ENCODE data around the gene ZNF217. TPM values are rescaled to one million over a fixed set of nuclear protein-coding genes. Genes with fewer than 3 reads are reported as not detected.
"Not testable (repeated sequence)": the region's sequence is repeated elsewhere in the genome, so short reads cannot be mapped to it uniquely, and the experiment has no call there.

Gene ZNF217
- total RNA-seq, 1 donor from 2014 or later = 44.8 TPM

GRCh38 chr20:53599044-53599362, 5.4 kb upstream of the ZNF217 start:
- no peak for ATAC-seq
- H3K36me3 ChIP-seq = no peaks in the 10 kb centered on the region
- H3K27me3 ChIP-seq (ENCODE audit: low read depth) = no peaks in the 10 kb centered on the region
- no peak for TF ChIP-seq CTCF (IDR thresholded peaks at IDR 0.05)
- DNase-seq = no peak
- H3K4me1 ChIP-seq = peaks cover 14% of the 10 kb centered on the region
- peak overlapping the region; percentile 11 for H3K27ac ChIP-seq
- no peak overlapping the region for H3K4me3 ChIP-seq
- no peaks in the 10 kb centered on the region for H3K9me3 ChIP-seq
- intact Hi-C loops (cut with DNase I) = no loop called here

- no peak overlapping the region for H3K4me3 ChIP-seq
- no peaks in the 10 kb centered on the region for H3K9me3 ChIP-seq
- no peaks in the 10 kb centered on the region for H3K27me3 ChIP-seq (ENCODE audit: low read depth)
- TF ChIP-seq CTCF (IDR thresholded peaks at IDR 0.05) = no peak
- ATAC-seq = no peak
- intact Hi-C loops (cut with DNase I) = no loop called here
- no peaks in the 10 kb centered on the region for H3K36me3 ChIP-seq
- DNase-seq = no peak
- peak overlapping the region; percentile 11 for H3K27ac ChIP-seq
- peaks cover 14% of the 10 kb centered on the region for H3K4me1 ChIP-seq
Observed at GRCh38 chr20:53598140-53599043, 4.8 kb upstream of the ZNF217 start.

- peaks cover 14% of the 10 kb centered on the region for H3K4me1 ChIP-seq
- DNase-seq (no peak), ATAC-seq (no peak)
- H3K27me3 ChIP-seq (ENCODE audit: low read depth) = no peaks in the 10 kb centered on the region
- intact Hi-C loops (cut with DNase I) = no loop called here
- no peaks in the 10 kb centered on the region for H3K36me3 ChIP-seq
- no peaks in the 10 kb centered on the region for H3K9me3 ChIP-seq
- TF ChIP-seq CTCF (IDR thresholded peaks at IDR 0.05) = no peak
- no peak overlapping the region for H3K27ac ChIP-seq
- no peak overlapping the region for H3K4me3 ChIP-seq
Observed at GRCh38 chr20:53597521-53598120, 4.0 kb upstream of the ZNF217 start.

GRCh38 chr20:53597030-53597482, 3.4 kb upstream of the ZNF217 start:
- no peak for TF ChIP-seq CTCF (IDR thresholded peaks at IDR 0.05)
- Histone ChIP-seq H3K9me3 (no peaks in the 10 kb centered on the region), H3K27ac (peak overlapping the region; percentile 95), H3K27me3 (ENCODE audit: low read depth) (no peaks in the 10 kb centered on the region), H3K4me3 (no peak overlapping the region), H3K36me3 (no peaks in the 10 kb centered on the region), H3K4me1 (peaks cover 14% of the 10 kb centered on the region)
- intact Hi-C loops (cut with DNase I) = no loop called here
- ATAC-seq (no peak), DNase-seq (no peak)

- intact Hi-C loops (cut with DNase I); H3K27me3 ChIP-seq (ENCODE audit: low read depth); ATAC-seq; H3K9me3 ChIP-seq; H3K4me3 ChIP-seq; H3K36me3 ChIP-seq; DNase-seq: not testable (repeated sequence)
- Histone ChIP-seq H3K4me1 (peaks cover 14% of the 10 kb centered on the region), H3K27ac (peak overlapping the region; percentile 95)
Observed at GRCh38 chr20:53596189-53597001, 2.8 kb upstream of the ZNF217 start.

- H3K4me1 ChIP-seq = peaks cover 15% of the 10 kb centered on the region
- H3K9me3 ChIP-seq; H3K36me3 ChIP-seq; H3K27me3 ChIP-seq (ENCODE audit: low read depth); H3K4me3 ChIP-seq; ATAC-seq; DNase-seq; intact Hi-C loops (cut with DNase I): not testable (repeated sequence)
- H3K27ac ChIP-seq = peak overlapping the region; percentile 95
Observed at GRCh38 chr20:53595742-53596141, 2.1 kb upstream of the ZNF217 start.
